ENCODE results near the gene UBR7. TPM values are rescaled to one million over a fixed set of nuclear protein-coding genes. Genes with fewer than 3 reads are reported as not detected.

UBR7 gene
- total RNA-seq, 8 experiments from 2014 or later: 7.5 to 29.6 (median 18.9) TPM

GRCh38 chr14:93239869-93240677 lies 33.0 kb downstream of the UBR7 start:
- Histone ChIP-seq H3K4me1 (replicated peaks in 1 of 2) (no peaks in the 10 kb centered on the region), H3K4me3 (no peak overlapping the region), H3K27ac (no peak overlapping the region)
- WGBS, 10 experiments: 51 to 100% (median 91%) methylated on average over 3 to 20 of the region's 25 CpGs
- no peak for ATAC-seq (replicated peaks in 6 of 8)
- in situ Hi-C loops (cut with MboI; ENCODE audit: low pct_unique_long_range_greater_than_20kb in 2 of 9, low sequenced_read_pairs in 9 of 9, unreplicated experiment in 9 of 9): loop anchor here in 2 of 9 experiments (25.0 kb wide), 2 partner anchors 297 to 372 kb away; no protein-coding TSS in a partner anchor

GRCh38 chr14:93240678-93241000 lies 33.6 kb downstream of the UBR7 start:
- no peak for ATAC-seq (replicated peaks in 6 of 8)
- in situ Hi-C loops (cut with MboI; ENCODE audit: low pct_unique_long_range_greater_than_20kb in 2 of 9, low sequenced_read_pairs in 9 of 9, unreplicated experiment in 9 of 9): loop anchor here in 2 of 9 experiments (25.0 kb wide), 2 partner anchors 297 to 372 kb away; no protein-coding TSS in a partner anchor
- no peak overlapping the region for H3K27ac ChIP-seq
- H3K4me3 ChIP-seq: no peak overlapping the region
- WGBS, 10 experiments: 80 to 100% (median 89%) methylated on average over 1 to 3 of the region's 3 CpGs; no CpG with 5 or more reads in 1 of the 10 experiments
- no peaks in the 10 kb centered on the region for H3K4me1 ChIP-seq (replicated peaks in 1 of 2)

GRCh38 chr14:93245764-93246420 lies 38.8 kb downstream of the UBR7 start:
- in situ Hi-C loops (cut with MboI; ENCODE audit: low pct_unique_long_range_greater_than_20kb in 2 of 9, low sequenced_read_pairs in 9 of 9, unreplicated experiment in 9 of 9): loop anchor here in 2 of 9 experiments (25.0 kb wide), 2 partner anchors 291 to 366 kb away; no protein-coding TSS in a partner anchor
- no peaks in the 10 kb centered on the region for H3K4me1 ChIP-seq (replicated peaks in 1 of 2)
- H3K4me3 ChIP-seq: no peak overlapping the region
- 50 to 97% (median 81%) methylated on average over 1 to 7 of the region's 10 CpGs for WGBS, 10 experiments
- no peak for ATAC-seq (replicated peaks in 6 of 8)
- no peak overlapping the region for H3K27ac ChIP-seq

- H3K4me3 ChIP-seq: no peak overlapping the region
- no peak overlapping the region for H3K27ac ChIP-seq
- no peaks in the 10 kb centered on the region for H3K4me1 ChIP-seq (replicated peaks in 1 of 2)
- in situ Hi-C loops (cut with MboI; ENCODE audit: low pct_unique_long_range_greater_than_20kb in 2 of 9, low sequenced_read_pairs in 9 of 9, unreplicated experiment in 9 of 9): loop anchor here in 2 of 9 experiments (25.0 kb wide), 2 partner anchors 291 to 366 kb away; no protein-coding TSS in a partner anchor
- no peak for ATAC-seq (replicated peaks in 6 of 8)
Observed at GRCh38 chr14:93246534-93246933, 39.5 kb downstream of the UBR7 start.

- 85 to 100% (median 96%) methylated on average over 1 to 7 of the region's 7 CpGs for WGBS, 10 experiments
- in situ Hi-C loops (cut with MboI; ENCODE audit: low pct_unique_long_range_greater_than_20kb in 2 of 9, low sequenced_read_pairs in 9 of 9, unreplicated experiment in 9 of 9): loop anchor here in 2 of 9 experiments (25.0 kb wide), 2 partner anchors 288 to 363 kb away; no protein-coding TSS in a partner anchor
- Histone ChIP-seq H3K4me3 (no peak overlapping the region), H3K27ac (no peak overlapping the region), H3K4me1 (replicated peaks in 1 of 2) (no peaks in the 10 kb centered on the region)
- no peak for ATAC-seq (replicated peaks in 6 of 8)
Observed at GRCh38 chr14:93249128-93249831, 42.2 kb downstream of the UBR7 start.

- H3K4me3 ChIP-seq: no peak overlapping the region
- 80 to 100% (median 100%) methylated on average over 1 to 2 of the region's 2 CpGs; no CpG with 5 or more reads in 3 of the 10 experiments for WGBS, 10 experiments
- H3K4me1 ChIP-seq (replicated peaks in 1 of 2): peaks cover 1 to 7% of the 10 kb centered on the region in 2 donors
- no peak for ATAC-seq (replicated peaks in 6 of 8)
- no peak overlapping the region for H3K27ac ChIP-seq
- in situ Hi-C loops (cut with MboI; ENCODE audit: low pct_unique_long_range_greater_than_20kb in 2 of 9, low sequenced_read_pairs in 9 of 9, unreplicated experiment in 9 of 9): no loop called here
Observed at GRCh38 chr14:93262446-93262845, 55.4 kb downstream of the UBR7 start.

- in situ Hi-C loops (cut with MboI; ENCODE audit: low pct_unique_long_range_greater_than_20kb in 2 of 9, low sequenced_read_pairs in 9 of 9, unreplicated experiment in 9 of 9): no loop called here
- ATAC-seq (replicated peaks in 6 of 8): no peak
- H3K27ac ChIP-seq: no peak overlapping the region
- H3K4me3 ChIP-seq: no peak overlapping the region
- peaks cover 3 to 10% of the 10 kb centered on the region in 2 donors for H3K4me1 ChIP-seq (replicated peaks in 1 of 2)
- 40% methylated on average over 1 of the region's 1 CpG; no CpG with 5 or more reads in 9 of the 10 experiments for WGBS, 10 experiments
Observed at GRCh38 chr14:93263416-93263815, 56.4 kb downstream of the UBR7 start.

GRCh38 chr14:93266127-93266526 lies 59.1 kb downstream of the UBR7 start:
- Histone ChIP-seq H3K27ac (no peak overlapping the region), H3K4me3 (no peak overlapping the region), H3K4me1 (replicated peaks in 1 of 2) (peaks cover 8 to 14% of the 10 kb centered on the region in 2 donors)
- WGBS, 10 experiments: 73 to 100% (median 88%) methylated on average over 2 to 6 of the region's 6 CpGs; no CpG with 5 or more reads in 1 of the 10 experiments
- in situ Hi-C loops (cut with MboI; ENCODE audit: low pct_unique_long_range_greater_than_20kb in 2 of 9, low sequenced_read_pairs in 9 of 9, unreplicated experiment in 9 of 9): no loop called here
- no peak for ATAC-seq (replicated peaks in 6 of 8)

- Histone ChIP-seq H3K4me1 (replicated peaks in 1 of 2) (peaks cover 8 to 14% of the 10 kb centered on the region in 2 donors), H3K27ac (no peak overlapping the region), H3K4me3 (no peak overlapping the region)
- WGBS, 10 experiments: 60 to 96% (median 81%) methylated on average over 1 to 3 of the region's 3 CpGs; no CpG with 5 or more reads in 5 of the 10 experiments
- in situ Hi-C loops (cut with MboI; ENCODE audit: low pct_unique_long_range_greater_than_20kb in 2 of 9, low sequenced_read_pairs in 9 of 9, unreplicated experiment in 9 of 9): no loop called here
- ATAC-seq (replicated peaks in 6 of 8): peak in 2 of 8 experiments; percentile 34 to 47
Observed at GRCh38 chr14:93267149-93267711, 60.2 kb downstream of the UBR7 start.

- WGBS, 10 experiments: no CpG with 5 or more reads among the region's 1 CpG
- Histone ChIP-seq H3K4me3 (no peak overlapping the region), H3K27ac (no peak overlapping the region), H3K4me1 (replicated peaks in 1 of 2) (peaks cover 8 to 11% of the 10 kb centered on the region in 2 donors)
- no peak for ATAC-seq (replicated peaks in 6 of 8)
- in situ Hi-C loops (cut with MboI; ENCODE audit: low pct_unique_long_range_greater_than_20kb in 2 of 9, low sequenced_read_pairs in 9 of 9, unreplicated experiment in 9 of 9): no loop called here
Observed at GRCh38 chr14:93268406-93268805, 61.4 kb downstream of the UBR7 start.

GRCh38 chr14:93269341-93270068 lies 62.4 kb downstream of the UBR7 start:
- H3K4me1 ChIP-seq (replicated peaks in 1 of 2): peaks cover 8 to 9% of the 10 kb centered on the region in 2 donors
- WGBS, 10 experiments: 58 to 97% (median 82%) methylated on average over 5 to 10 of the region's 10 CpGs
- peak in 7 of 8 experiments; percentile 74 to 94 (median 92) for ATAC-seq (replicated peaks in 6 of 8)
- no peak overlapping the region for H3K27ac ChIP-seq
- no peak overlapping the region for H3K4me3 ChIP-seq
- in situ Hi-C loops (cut with MboI; ENCODE audit: low pct_unique_long_range_greater_than_20kb in 2 of 9, low sequenced_read_pairs in 9 of 9, unreplicated experiment in 9 of 9): no loop called here

- H3K4me3 ChIP-seq: no peak overlapping the region
- peaks cover 8 to 9% of the 10 kb centered on the region in 2 donors for H3K4me1 ChIP-seq (replicated peaks in 1 of 2)
- no peak for ATAC-seq (replicated peaks in 6 of 8)
- 70 to 94% (median 88%) methylated on average over 2 to 5 of the region's 6 CpGs for WGBS, 10 experiments
- H3K27ac ChIP-seq: no peak overlapping the region
- in situ Hi-C loops (cut with MboI; ENCODE audit: low pct_unique_long_range_greater_than_20kb in 2 of 9, low sequenced_read_pairs in 9 of 9, unreplicated experiment in 9 of 9): no loop called here
Observed at GRCh38 chr14:93271111-93271510, 64.1 kb downstream of the UBR7 start.
